Activated CD8-positive, alpha-beta memory T cell treated with anti-CD3 and anti-CD28 coated beads, Interleukin-2, amount 10 ng/mL, durations not matched to agents 7 days and 5 days (primary cell): ENCODE results near the gene ZSCAN5A. TPM values are rescaled to one million over a fixed set of nuclear protein-coding genes. Genes with fewer than 3 reads are reported as not detected.
"Not testable (repeated sequence)": the region's sequence is repeated elsewhere in the genome, so short reads cannot be mapped to it uniquely, and the experiment has no call there.

ENCODE experiments used
- ATAC-seq: fragments of 150-1000 bp; cut with Tn5 transposase; one replicate; pipeline ENCODE4 v1.10.0; 2021; ENCODE audit warnings: moderate library complexity
- CTCF ChIA-PET: fragments of 350-600 bp; sonication (Branson Sonifier 250); formaldehyde crosslinking; loops from one replicate; lab custom pipeline; 2021; ENCODE audit warnings: antibody characterized with exemption; lab: Charles Lee
- DNase-seq: peaks from one replicate; pipeline ENCODE4 v3.0.0-alpha.2; 2020
- H3K27ac Mint-ChIP-seq: one replicate; pipeline ENCODE4 v1.8.0; 2021; ENCODE audit warnings: mild to moderate bottlenecking, mixed read lengths
- H3K27me3 Mint-ChIP-seq: one replicate; pipeline ENCODE4 v1.8.0; 2021; ENCODE audit warnings: mixed read lengths
- H3K36me3 Mint-ChIP-seq: one replicate; pipeline ENCODE4 v1.8.0; 2021; ENCODE audit warnings: mild to moderate bottlenecking, mixed read lengths
- H3K4me1 Mint-ChIP-seq: one replicate; pipeline ENCODE4 v1.8.0; 2021; ENCODE audit warnings: mixed read lengths
- H3K4me3 Mint-ChIP-seq: one replicate; pipeline ENCODE4 v1.8.0; 2021; ENCODE audit warnings: mild to moderate bottlenecking, moderate library complexity, mixed read lengths
- H3K9me3 Mint-ChIP-seq: one replicate; pipeline ENCODE4 v1.8.0; 2022; ENCODE audit warnings: low read depth, mixed read lengths
- total RNA-seq, 2 experiments: library from RNA; stranded (reverse); gene quantifications; one replicate each; pipeline ENCODE4 v1.2.3, GENCODE V29; 2021

The ZSCAN5A gene
- total RNA-seq, 2 experiments from 2014 or later: 5.9 to 8.6 TPM

- CTCF ChIA-PET: no interaction called here
- no peak overlapping the region for H3K4me3 Mint-ChIP-seq
- no peaks in the 10 kb centered on the region for H3K27me3 Mint-ChIP-seq
- H3K4me1 Mint-ChIP-seq: no peaks in the 10 kb centered on the region
- no peaks in the 10 kb centered on the region for H3K36me3 Mint-ChIP-seq
- no peak for ATAC-seq
- no peaks in the 10 kb centered on the region for H3K9me3 Mint-ChIP-seq
- H3K27ac Mint-ChIP-seq: no peak overlapping the region
- no peak for DNase-seq
Observed at GRCh38 chr19:56209091-56209490, 105.5 kb downstream of the ZSCAN5A start.

GRCh38 chr19:56207581-56207980, 107.1 kb downstream of the ZSCAN5A start:
- ATAC-seq, H3K4me1 Mint-ChIP-seq, H3K4me3 Mint-ChIP-seq, H3K27ac Mint-ChIP-seq, H3K36me3 Mint-ChIP-seq, CTCF ChIA-PET, DNase-seq, H3K9me3 Mint-ChIP-seq, H3K27me3 Mint-ChIP-seq: not testable (repeated sequence)

GRCh38 chr19:56201973-56202372, 112.7 kb downstream of the ZSCAN5A start, which contains the start of gene ZSCAN5C:
Gene ZSCAN5C (plus strand): TSS chr19:56202273. CDS start chr19:56205914, 3,641 bp downstream.
- Mint-ChIP-seq H3K27ac (no peak within 1 kb of the TSS), H3K27me3 (peaks cover 5% of the 10 kb centered on the region), H3K36me3 (no peaks in the 10 kb centered on the region), H3K4me1 (no peaks in the 10 kb centered on the region), H3K9me3 (no peaks in the 10 kb centered on the region), H3K4me3 (no peak within 1 kb of the TSS)
- CTCF ChIA-PET: no interaction called here
- ATAC-seq (no peak), DNase-seq (no peak)

DNA sequence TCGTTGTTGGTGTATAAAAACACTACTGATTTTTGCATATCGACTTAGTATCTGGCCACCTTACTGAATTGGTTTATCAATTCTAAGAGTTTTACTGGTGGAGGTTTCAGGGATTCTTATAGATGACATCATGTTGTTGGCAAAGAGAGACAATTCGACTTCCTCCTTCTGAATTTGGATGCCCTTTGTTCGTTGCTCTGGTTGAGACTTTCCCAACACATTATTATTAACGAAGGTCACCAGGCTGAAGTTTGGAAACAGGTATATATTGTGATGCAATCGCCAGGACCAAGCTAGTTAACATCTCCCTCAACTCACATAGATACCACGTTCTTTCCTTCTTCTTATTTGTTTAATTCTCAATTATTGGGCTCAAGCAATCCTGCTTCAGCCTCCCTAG, 115.0 kb downstream of the ZSCAN5A start:
- CTCF ChIA-PET: no interaction called here
- ATAC-seq (no peak), DNase-seq (no peak)

GRCh38 chr19:56197646-56198045, 117.0 kb downstream of the ZSCAN5A start, which contains the start of gene ZSCAN5B:
Gene ZSCAN5B (minus strand): TSS chr19:56197783. CDS start chr19:56193052, 4,731 bp downstream.
- ATAC-seq, CTCF ChIA-PET, H3K4me3 Mint-ChIP-seq, H3K27ac Mint-ChIP-seq, H3K36me3 Mint-ChIP-seq, H3K4me1 Mint-ChIP-seq, H3K27me3 Mint-ChIP-seq, DNase-seq, H3K9me3 Mint-ChIP-seq: not testable (repeated sequence)

More for the DNA sequence above, 115.0 kb downstream of the ZSCAN5A start:
- Mint-ChIP-seq H3K27ac (no peak overlapping the region), H3K9me3 (no peaks in the 10 kb centered on the region), H3K36me3 (no peaks in the 10 kb centered on the region), H3K27me3 (peaks cover 5% of the 10 kb centered on the region), H3K4me3 (no peak overlapping the region), H3K4me1 (no peaks in the 10 kb centered on the region)

DNA sequence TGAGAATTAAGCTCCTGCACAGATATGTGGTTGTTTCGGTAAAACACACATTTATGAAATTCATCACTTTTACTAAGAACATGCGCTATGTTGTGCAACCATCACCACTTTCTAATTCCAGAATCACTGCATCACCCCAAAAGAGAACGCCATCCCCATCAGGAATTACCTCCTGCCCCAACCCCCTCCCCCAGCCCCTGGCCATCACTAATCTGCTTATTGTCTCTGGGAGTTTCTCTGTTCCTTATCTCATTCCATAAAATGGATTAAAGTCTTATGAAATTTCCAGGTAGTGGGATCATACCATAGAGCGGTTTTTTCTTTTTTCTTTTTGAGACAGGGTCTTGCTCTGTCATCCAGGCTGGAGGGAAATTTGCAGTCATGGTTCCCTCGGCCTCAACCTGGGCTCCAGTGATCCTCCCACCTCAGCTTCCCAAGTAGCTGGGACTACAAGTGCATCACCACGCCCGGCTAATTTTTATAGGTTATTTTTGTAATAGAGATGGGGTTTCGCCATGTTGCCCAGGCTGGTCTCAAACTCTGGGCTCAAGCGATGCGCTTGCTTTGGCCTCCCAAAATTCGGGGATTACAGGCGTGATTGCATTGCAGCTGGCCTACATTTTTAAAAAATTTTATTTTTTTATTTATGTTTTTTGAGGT, 120.5 kb downstream of the ZSCAN5A start:
- no peaks in the 10 kb centered on the region for H3K9me3 Mint-ChIP-seq
- H3K27ac Mint-ChIP-seq: no peak overlapping the region
- no peak overlapping the region for H3K4me3 Mint-ChIP-seq
- CTCF ChIA-PET: no interaction called here
- no peak for ATAC-seq
- H3K36me3 Mint-ChIP-seq: no peaks in the 10 kb centered on the region
- no peaks in the 10 kb centered on the region for H3K4me1 Mint-ChIP-seq
- no peaks in the 10 kb centered on the region for H3K27me3 Mint-ChIP-seq
- no peak for DNase-seq

GRCh38 chr19:56191711-56192110, 122.9 kb downstream of the ZSCAN5A start:
- H3K9me3 Mint-ChIP-seq: no peaks in the 10 kb centered on the region
- no peak for ATAC-seq

DNA sequence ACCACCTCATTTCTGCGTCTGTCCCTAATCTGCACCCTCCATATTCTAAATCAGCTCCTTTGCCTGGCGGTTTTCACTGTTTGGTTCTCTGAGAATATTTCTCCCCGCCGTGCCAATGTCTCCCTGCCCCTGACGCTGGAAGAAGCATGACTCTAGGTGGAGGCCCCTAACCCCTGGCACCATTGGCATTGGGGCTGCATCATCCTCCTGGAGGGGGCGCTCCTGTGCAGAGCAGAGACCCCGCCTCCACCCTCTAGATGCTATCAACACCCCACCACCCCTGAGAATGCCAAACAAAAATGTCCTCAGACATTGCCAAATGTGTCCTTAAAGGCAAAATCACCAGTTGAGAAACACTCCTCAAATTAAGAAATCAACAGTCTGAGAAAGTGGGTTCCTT, 123.5 kb downstream of the ZSCAN5A start:
- Mint-ChIP-seq H3K27me3 (no peaks in the 10 kb centered on the region), H3K36me3 (no peaks in the 10 kb centered on the region), H3K9me3 (no peaks in the 10 kb centered on the region), H3K27ac (no peak overlapping the region), H3K4me3 (no peak overlapping the region), H3K4me1 (no peaks in the 10 kb centered on the region)
- CTCF ChIA-PET: no interaction called here
- DNase-seq: no peak
- no peak for ATAC-seq

More at GRCh38 chr19:56191711-56192110, 122.9 kb downstream of the ZSCAN5A start:
- no peak for DNase-seq
- Mint-ChIP-seq H3K36me3 (no peaks in the 10 kb centered on the region), H3K4me1 (no peaks in the 10 kb centered on the region), H3K4me3 (no peak overlapping the region), H3K27me3 (no peaks in the 10 kb centered on the region), H3K27ac (no peak overlapping the region)
- CTCF ChIA-PET: no interaction called here

GRCh38 chr19:56189785-56190184, 124.9 kb downstream of the ZSCAN5A start:
- Mint-ChIP-seq H3K36me3 (no peaks in the 10 kb centered on the region), H3K4me1 (peaks cover 4% of the 10 kb centered on the region), H3K9me3 (no peaks in the 10 kb centered on the region), H3K4me3 (no peak overlapping the region), H3K27ac (no peak overlapping the region), H3K27me3 (peaks cover 4% of the 10 kb centered on the region)
- CTCF ChIA-PET: interaction anchor here (1.0 kb wide), 1 partner anchor 124 kb away, joined by 3 read pairs; no protein-coding TSS in a partner anchor
- ATAC-seq (no peak), DNase-seq (no peak)

DNA sequence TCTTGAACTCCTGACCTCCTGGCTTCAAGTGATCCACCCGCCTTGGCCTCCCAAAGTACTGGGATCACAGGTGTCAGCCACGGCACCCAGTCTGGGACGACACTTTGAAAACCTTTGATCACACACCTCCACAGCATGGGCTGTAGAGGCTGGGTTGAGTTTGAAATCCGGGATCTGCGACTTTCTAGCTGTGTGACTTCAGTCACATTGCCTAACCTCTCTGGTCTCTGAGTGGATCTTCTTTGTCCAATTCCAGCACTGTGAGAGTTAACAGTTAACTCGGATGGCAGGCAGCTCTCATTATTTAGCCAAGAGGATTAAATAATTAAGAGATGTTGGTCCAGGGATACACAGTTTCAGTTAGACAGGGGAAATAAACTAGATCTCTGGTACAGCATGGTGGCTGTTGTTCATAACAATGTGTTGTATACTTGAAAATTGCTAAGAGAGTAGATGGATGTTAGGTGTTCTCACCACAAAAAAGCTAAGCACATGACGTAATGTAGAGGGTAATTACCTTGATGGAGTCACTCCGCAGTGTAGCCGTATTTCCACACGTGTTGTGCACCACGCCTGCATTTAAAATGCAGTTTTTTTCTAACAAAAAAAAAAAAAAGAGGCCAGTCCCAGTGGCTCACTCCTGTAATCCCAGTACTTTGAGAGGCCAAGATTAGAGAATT, 136.9 kb downstream of the ZSCAN5A start:
- Mint-ChIP-seq H3K27ac (no peak overlapping the region), H3K9me3 (no peaks in the 10 kb centered on the region), H3K36me3 (no peaks in the 10 kb centered on the region), H3K27me3 (no peaks in the 10 kb centered on the region), H3K4me3 (no peak overlapping the region), H3K4me1 (no peaks in the 10 kb centered on the region)
- CTCF ChIA-PET: interaction anchor here (0.7 to 1.4 kb wide), 2 partner anchors 75 to 112 kb away, joined by 3 to 7 read pairs; no protein-coding TSS in a partner anchor
- DNase-seq (no peak), ATAC-seq (no peak)

GRCh38 chr19:56176881-56177280, 137.8 kb downstream of the ZSCAN5A start:
- H3K36me3 Mint-ChIP-seq: no peaks in the 10 kb centered on the region
- H3K4me1 Mint-ChIP-seq: peaks cover 1% of the 10 kb centered on the region
- H3K9me3 Mint-ChIP-seq: no peaks in the 10 kb centered on the region
- no peaks in the 10 kb centered on the region for H3K27me3 Mint-ChIP-seq
- CTCF ChIA-PET: interaction anchor here (0.7 to 1.0 kb wide), 2 partner anchors 103 to 111 kb away, joined by 3 read pairs; no protein-coding TSS in a partner anchor
- DNase-seq: no peak
- ATAC-seq: no peak
- no peak overlapping the region for H3K4me3 Mint-ChIP-seq
- no peak overlapping the region for H3K27ac Mint-ChIP-seq

DNA sequence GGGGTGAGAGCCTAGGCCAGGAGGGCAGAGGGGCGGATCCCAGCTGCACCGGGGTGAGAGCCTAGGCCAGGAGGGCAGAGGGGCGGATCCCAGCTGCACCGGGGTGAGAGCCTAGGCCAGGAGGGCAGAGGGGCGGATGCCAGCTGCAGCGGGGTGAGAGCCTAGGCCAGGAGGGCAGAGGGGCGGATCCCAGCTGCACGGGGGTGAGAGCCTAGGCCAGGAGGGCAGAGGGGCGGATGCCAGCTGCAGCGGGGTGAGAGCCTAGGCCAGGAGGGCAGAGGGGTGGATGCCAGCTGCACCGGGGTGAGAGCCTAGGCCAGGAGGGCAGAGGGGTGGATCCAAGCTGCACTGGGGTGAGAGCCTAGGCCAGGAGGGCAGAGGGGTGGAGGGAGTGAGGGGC, 138.3 kb downstream of the ZSCAN5A start:
- CTCF ChIA-PET: interaction anchor here (1.0 to 1.1 kb wide), 2 partner anchors 95 to 110 kb away, joined by 3 to 4 read pairs; no protein-coding TSS in a partner anchor
- ATAC-seq, H3K9me3 Mint-ChIP-seq, H3K4me3 Mint-ChIP-seq, H3K36me3 Mint-ChIP-seq, H3K4me1 Mint-ChIP-seq, H3K27me3 Mint-ChIP-seq, H3K27ac Mint-ChIP-seq, DNase-seq: not testable (repeated sequence)

DNA sequence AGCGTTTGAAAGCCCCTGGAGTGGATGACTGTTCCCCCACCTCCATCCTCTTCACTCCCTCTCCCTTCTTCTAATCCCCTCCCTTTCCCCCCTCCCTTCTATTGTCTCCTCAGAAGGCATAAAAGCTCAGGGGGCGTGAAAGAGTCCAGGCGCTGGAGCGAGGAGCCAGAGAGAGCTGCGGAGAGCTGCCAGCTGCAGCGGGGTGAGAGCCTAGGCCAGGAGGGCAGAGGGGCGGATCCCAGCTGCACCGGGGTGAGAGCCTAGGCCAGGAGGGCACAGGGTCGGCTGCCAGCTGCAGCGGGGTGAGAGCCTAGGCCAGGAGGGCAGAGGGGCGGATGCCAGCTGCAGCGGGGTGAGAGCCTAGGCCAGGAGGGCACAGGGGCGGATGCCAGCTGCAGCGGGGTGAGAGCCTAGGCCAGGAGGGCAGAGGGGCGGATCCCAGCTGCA, 138.8 kb downstream of the ZSCAN5A start, which contains the start of gene GALP:
Gene GALP, plus strand, starts transcription at position 148 of the 447 bp plus-strand sequence. CDS start 1,101 bp downstream, outside the sequence.
- not testable (repeated sequence) for DNase-seq, H3K4me1 Mint-ChIP-seq, H3K9me3 Mint-ChIP-seq, H3K36me3 Mint-ChIP-seq, H3K27ac Mint-ChIP-seq, ATAC-seq, H3K4me3 Mint-ChIP-seq, H3K27me3 Mint-ChIP-seq
- CTCF ChIA-PET: interaction anchor here (1.1 kb wide), 1 partner anchor 95 kb away, joined by 4 read pairs; no protein-coding TSS in a partner anchor
